CD14-positive monocyte (primary cell): Measurements from ENCODE around the gene SPCS1. TPM values are rescaled to one million over a fixed set of nuclear protein-coding genes. Genes with fewer than 3 reads are reported as not detected.

ENCODE experiments used
- DNase-seq, 3 donors: peaks; one replicate each; pipeline ENCODE4 v3.0.0-alpha.2; 2011 to 2022
- H2AFZ ChIP-seq: 2 replicates; pipeline ENCODE4 v1.6.0; 2012; ENCODE audit warnings: mild to moderate bottlenecking, low read depth, low read length, inconsistent platforms; ENCODE audit not compliant: insufficient read depth, poor library complexity, severe bottlenecking
- H3K27ac ChIP-seq, 2 donors: 1 replicate in 1 of 2; 2 replicates in 1 of 2; pipeline ENCODE4 v1.5.1; 2012 to 2013; ENCODE audit warnings: low read length in 2 of 2, control low read depth in 1 of 2, inconsistent platforms in 1 of 2, low read depth in 1 of 2, mild to moderate bottlenecking in 1 of 2
- H3K27me3 ChIP-seq, 2 donors: one replicate each; pipeline versions ENCODE4 v1.6.0 to v1.6.1; 2011 to 2013; ENCODE audit warnings: low read length in 2 of 2; ENCODE audit not compliant: control insufficient read depth in 2 of 2, insufficient read depth in 2 of 2
- H3K36me3 ChIP-seq, 2 donors: replicated peaks in 1 of 2; 1 replicate in 1 of 2; 2 replicates in 1 of 2; pipeline versions ENCODE4 v1.5.1 to v1.6.1; 2012 to 2013; ENCODE audit warnings: low read length in 2 of 2, control low read depth in 1 of 2, inconsistent platforms in 1 of 2, mild to moderate bottlenecking in 1 of 2; ENCODE audit not compliant: insufficient read depth in 2 of 2, control insufficient read depth in 1 of 2
- H3K4me1 ChIP-seq, 2 donors: 1 replicate in 1 of 2; 2 replicates in 1 of 2; pipeline versions ENCODE4 v1.5.1 to v1.6.1; 2012 to 2013; ENCODE audit warnings: low read length in 2 of 2, control low read depth in 1 of 2, inconsistent platforms in 1 of 2, mild to moderate bottlenecking in 1 of 2, moderate library complexity in 1 of 2; ENCODE audit not compliant: insufficient read depth in 2 of 2, control insufficient read depth in 1 of 2
- H3K4me2 ChIP-seq: replicated peaks from 2 replicates; pipeline ENCODE3; 2012; ENCODE audit warnings: low read length, moderate library complexity, mild to moderate bottlenecking; ENCODE audit not compliant: poor library complexity, severe bottlenecking; ENCODE audit errors: extremely low read depth
- H3K4me3 ChIP-seq, 3 experiments: fragments of 200-600 bp in 1 of 3; sonication (generic) in 1 of 3; replicated peaks in 1 of 3; 1 replicate in 2 of 3; 2 replicates in 1 of 3; pipeline ENCODE4 v1.5.1; 2011 to 2013; ENCODE audit warnings: low read length in 3 of 3, mild to moderate bottlenecking in 3 of 3, control low read depth in 2 of 3, low read depth in 2 of 3, inconsistent platforms in 1 of 3, moderate library complexity in 1 of 3
- H3K79me2 ChIP-seq: 2 replicates; pipeline ENCODE4 v1.6.0; 2012; ENCODE audit warnings: mild to moderate bottlenecking, control low read depth, inconsistent platforms, low read length, moderate library complexity; ENCODE audit not compliant: insufficient read depth
- H3K9ac ChIP-seq: 2 replicates; pipeline ENCODE4 v1.6.0; 2017; ENCODE audit warnings: low read length, mild to moderate bottlenecking; ENCODE audit not compliant: insufficient read depth, poor library complexity, severe bottlenecking
- H3K9me3 ChIP-seq, 2 donors: replicated peaks in 1 of 2; 1 replicate in 1 of 2; 2 replicates in 1 of 2; pipeline versions ENCODE4 v1.5.1 to v1.6.1; 2012 to 2013; ENCODE audit warnings: low read length in 2 of 2, control low read depth in 1 of 2; ENCODE audit not compliant: control insufficient read depth in 1 of 2, insufficient read depth in 1 of 2
- H4K20me1 ChIP-seq: 2 replicates; pipeline ENCODE4 v1.6.0; 2012; ENCODE audit warnings: mild to moderate bottlenecking, low read length, control low read depth, moderate library complexity; ENCODE audit not compliant: insufficient read depth
- H3K27ac Mint-ChIP-seq, 7 donors: one replicate each; pipeline ENCODE4 v1.8.0; 2020; ENCODE audit warnings: mild to moderate bottlenecking in 7 of 7, mixed read lengths in 7 of 7, moderate library complexity in 6 of 7, inconsistent platforms in 2 of 7
- H3K27me3 Mint-ChIP-seq, 3 donors: one replicate each; pipeline ENCODE4 v1.8.0; 2021 to 2022; ENCODE audit warnings: low read depth in 3 of 3, mild to moderate bottlenecking in 3 of 3, mixed read lengths in 3 of 3, moderate library complexity in 3 of 3, inconsistent platforms in 1 of 3
- H3K36me3 Mint-ChIP-seq, 2 donors: one replicate each; pipeline ENCODE4 v1.8.0; 2020; ENCODE audit warnings: mixed read lengths in 2 of 2, inconsistent platforms in 1 of 2, mild to moderate bottlenecking in 1 of 2
- H3K4me1 Mint-ChIP-seq: one replicate; pipeline ENCODE4 v1.8.0; 2020; ENCODE audit warnings: mild to moderate bottlenecking, mixed read lengths
- H3K4me3 Mint-ChIP-seq, 2 donors: one replicate each; pipeline ENCODE4 v1.8.0; 2020; ENCODE audit warnings: mild to moderate bottlenecking in 2 of 2, mixed read lengths in 2 of 2, moderate library complexity in 1 of 2
- H3K9me3 Mint-ChIP-seq, 7 donors: one replicate each; pipeline ENCODE4 v1.8.0; 2020 to 2022; ENCODE audit warnings: mixed read lengths in 7 of 7, mild to moderate bottlenecking in 6 of 7, moderate library complexity in 6 of 7, inconsistent platforms in 2 of 7
- WGBS: methylation state at CpG from one replicate; pipeline ENCODE4 v1.1.5; 2013; ENCODE audit warnings: missing lambda C conversion rate; ENCODE audit not compliant: insufficient coverage; 5-methylcytosine and 5-hydroxymethylcytosine counted together
- intact Hi-C, 2 donors: fragments of 100-400 bp; cut with micrococcal nuclease; formaldehyde crosslinking; loops; one replicate each; pipeline versions ENCODE4 v1.15.0 to v1.15.1; 2023
- polyA plus RNA-seq, 3 donors: library from polyadenylated mRNA; depleted of rRNA in 1 of 3; unstranded in 2 of 3; stranded (reverse) in 1 of 3; fragments of 300-500 nt in 2 of 3; fragments of >200 nt in 1 of 3; fragmentation: Illumina TruSeq in 2 of 3; gene quantifications; 1 replicate in 2 of 3; 2 replicates in 1 of 3; pipeline ENCODE4 v1.2.3, GENCODE V29; 2012 to 2021
- TF ChIP-seq, protein P1 (sequence below): fragments of 200-600 bp; IDR thresholded peaks from one replicate; pipeline ENCODE4 v1.8.0; 2022; ENCODE audit warnings: antibody characterized with exemption, mild to moderate bottlenecking

Gene SPCS1
- polyA plus RNA-seq, 3 donors = 99.0 to 242 (median 228) TPM

DNA sequence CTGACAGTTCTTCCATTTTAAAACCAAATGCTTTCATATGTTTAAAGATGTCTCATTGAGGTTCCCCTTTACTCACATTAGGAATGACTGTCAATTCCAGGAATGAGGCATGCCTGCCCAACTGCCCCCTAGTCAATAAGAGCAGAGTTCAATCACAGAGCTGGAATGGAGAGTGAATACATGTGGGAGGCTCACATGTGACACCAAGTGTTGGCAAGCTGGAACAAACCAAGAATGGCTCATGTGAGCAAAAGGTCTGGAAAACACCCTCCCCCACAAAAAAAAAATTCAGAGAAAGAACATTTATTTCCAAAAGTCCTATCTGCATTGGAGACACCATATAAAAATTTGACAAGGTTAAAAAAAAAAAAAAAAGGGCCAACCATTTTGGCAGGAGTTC is 23.9 kb upstream of the SPCS1 start:
- Histone ChIP-seq H3K79me2 (peaks cover 87% of the 10 kb centered on the region), H2AFZ (peak overlapping the region; percentile 44), H3K27ac (peak overlapping the region in 1 of 2 donors; percentile 78), H3K4me2 (peak overlapping the region; percentile 67), H3K4me1 (peaks cover 52 to 64% of the 10 kb centered on the region in 2 donors), H3K9me3 (no peaks in the 10 kb centered on the region), H3K4me3 (peak overlapping the region; percentile 16 to 62 (median 36)), H3K9ac (peak overlapping the region; percentile 5), H4K20me1 (peaks cover 53% of the 10 kb centered on the region), H3K36me3 (peaks cover 32 to 41% of the 10 kb centered on the region in 2 donors), H3K27me3 (no peaks in the 10 kb centered on the region)
- peaks cover 0 to 2% (median 0%) of the 10 kb centered on the region in 3 donors for H3K27me3 Mint-ChIP-seq
- H3K27ac Mint-ChIP-seq = peak overlapping the region; percentile 82 to 95 (median 85)
- peaks cover 30 to 39% of the 10 kb centered on the region in 2 donors for H3K36me3 Mint-ChIP-seq
- H3K4me1 Mint-ChIP-seq = peaks cover 63% of the 10 kb centered on the region
- DNase-seq = peak in 2 of 3 donors; percentile 37 to 62
- no peaks in the 10 kb centered on the region for H3K9me3 Mint-ChIP-seq
- H3K4me3 Mint-ChIP-seq = peak overlapping the region; percentile 67 to 88
- TF ChIP-seq, protein P1, sequence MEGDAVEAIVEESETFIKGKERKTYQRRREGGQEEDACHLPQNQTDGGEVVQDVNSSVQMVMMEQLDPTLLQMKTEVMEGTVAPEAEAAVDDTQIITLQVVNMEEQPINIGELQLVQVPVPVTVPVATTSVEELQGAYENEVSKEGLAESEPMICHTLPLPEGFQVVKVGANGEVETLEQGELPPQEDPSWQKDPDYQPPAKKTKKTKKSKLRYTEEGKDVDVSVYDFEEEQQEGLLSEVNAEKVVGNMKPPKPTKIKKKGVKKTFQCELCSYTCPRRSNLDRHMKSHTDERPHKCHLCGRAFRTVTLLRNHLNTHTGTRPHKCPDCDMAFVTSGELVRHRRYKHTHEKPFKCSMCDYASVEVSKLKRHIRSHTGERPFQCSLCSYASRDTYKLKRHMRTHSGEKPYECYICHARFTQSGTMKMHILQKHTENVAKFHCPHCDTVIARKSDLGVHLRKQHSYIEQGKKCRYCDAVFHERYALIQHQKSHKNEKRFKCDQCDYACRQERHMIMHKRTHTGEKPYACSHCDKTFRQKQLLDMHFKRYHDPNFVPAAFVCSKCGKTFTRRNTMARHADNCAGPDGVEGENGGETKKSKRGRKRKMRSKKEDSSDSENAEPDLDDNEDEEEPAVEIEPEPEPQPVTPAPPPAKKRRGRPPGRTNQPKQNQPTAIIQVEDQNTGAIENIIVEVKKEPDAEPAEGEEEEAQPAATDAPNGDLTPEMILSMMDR = no peak
- intact Hi-C loops = loop anchor here in 1 of 2 donors (10.0 kb wide), 1 partner anchor 147 kb away; the partner anchor contains the start of genes NT5DC2 and UQCC5

DNA sequence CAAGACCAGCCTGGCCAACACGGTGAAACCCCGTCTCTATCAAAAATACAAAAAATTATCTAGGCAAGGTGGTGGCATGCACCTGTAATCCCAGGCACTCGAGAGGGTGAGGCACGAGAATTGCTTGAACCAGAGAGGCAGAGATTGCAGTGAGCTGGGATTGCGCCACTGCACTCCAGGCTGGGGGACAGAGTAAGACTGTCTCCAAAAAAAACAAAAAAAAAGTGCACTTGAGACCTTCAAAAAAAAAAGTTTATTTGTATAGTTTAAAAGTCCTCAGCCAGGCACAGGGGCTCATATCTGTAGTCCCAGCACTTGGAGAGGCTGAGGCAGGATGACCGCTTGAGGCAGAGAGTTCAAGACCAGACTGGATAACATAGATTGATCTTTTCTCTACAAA is 22.3 kb upstream of the SPCS1 start:
- peaks cover 51% of the 10 kb centered on the region for H4K20me1 ChIP-seq
- TF ChIP-seq, protein P1 = no peak
- H3K27ac ChIP-seq = peak overlapping the region; percentile 5 to 89
- no peaks in the 10 kb centered on the region for H3K9me3 Mint-ChIP-seq
- H3K4me1 ChIP-seq = peaks cover 52 to 66% of the 10 kb centered on the region in 2 donors
- peak overlapping the region; percentile 42 to 95 (median 76) for H3K27ac Mint-ChIP-seq
- peaks cover 0 to 2% (median 0%) of the 10 kb centered on the region in 3 donors for H3K27me3 Mint-ChIP-seq
- H3K4me3 ChIP-seq = no peak overlapping the region
- no peaks in the 10 kb centered on the region for H3K27me3 ChIP-seq
- peaks cover 91% of the 10 kb centered on the region for H3K79me2 ChIP-seq
- no peaks in the 10 kb centered on the region for H3K9me3 ChIP-seq
- peaks cover 32 to 38% of the 10 kb centered on the region in 2 donors for H3K36me3 Mint-ChIP-seq
- no peak overlapping the region for H2AFZ ChIP-seq
- peak overlapping the region in 1 of 2 donors; percentile 51 for H3K4me3 Mint-ChIP-seq
- intact Hi-C loops = loop anchor here in 1 of 2 donors (10.0 kb wide), 1 partner anchor 149 kb away; the partner anchor contains the start of genes NT5DC2 and UQCC5
- H3K9ac ChIP-seq = no peak overlapping the region
- no peak overlapping the region for H3K4me2 ChIP-seq
- DNase-seq = no peak
- peaks cover 63% of the 10 kb centered on the region for H3K4me1 Mint-ChIP-seq
- peaks cover 33 to 41% of the 10 kb centered on the region in 2 donors for H3K36me3 ChIP-seq
- WGBS = 50% methylated on average over 2 of the region's 6 CpGs
